Erythroblast (primary cell): ENCODE data around the gene TTC38.

ENCODE experiments used
- DNase-seq, 2 experiments: peaks; one replicate each; lab custom pipeline; 2025; lab: John Stamatoyannopoulos, UW
- GATA1 ChIP-seq: IDR thresholded peaks from 2 replicates; pipeline ENCODE4 v1.6.1; 2011; ENCODE audit warnings: low read depth, mild to moderate bottlenecking, control low read depth, low read length, moderate library complexity
- POLR2A ChIP-seq: IDR thresholded peaks from 2 replicates; pipeline ENCODE4 v1.6.1; 2011; ENCODE audit warnings: mild to moderate bottlenecking, low read length

Gene TTC38

GRCh38 chr22:46329616-46330015, 61.8 kb downstream of the TTC38 start:
- TF ChIP-seq GATA1 (no peak), POLR2A (no peak)
- no peak for DNase-seq

- TF ChIP-seq POLR2A (no peak), GATA1 (no peak)
- DNase-seq, result no peak
Observed at GRCh38 chr22:46330426-46330825, 62.6 kb downstream of the TTC38 start.

- TF ChIP-seq POLR2A (no peak), GATA1 (no peak)
- DNase-seq, result no peak
Observed at GRCh38 chr22:46331496-46331895, 63.7 kb downstream of the TTC38 start.

GRCh38 chr22:46335201-46336118, 67.7 kb downstream of the TTC38 start, which contains the start of gene TRMU:
TSS of gene TRMU (plus strand) at chr22:46335714. CDS start at chr22:46335765, 51 bp downstream.
- TF ChIP-seq POLR2A (peak; percentile 74), GATA1 (no peak)
- DNase-seq, result peak; percentile 91 to 92

- TF ChIP-seq POLR2A, result no peak
- no peak for TF ChIP-seq GATA1
- peak; percentile 56 to 60 for DNase-seq
Observed at GRCh38 chr22:46336119-46337078, 68.6 kb downstream of the TTC38 start.

- no peak for DNase-seq
- TF ChIP-seq GATA1, result no peak
- no peak for TF ChIP-seq POLR2A
Observed at GRCh38 chr22:46337870-46338269, 70.1 kb downstream of the TTC38 start.

GRCh38 chr22:46338636-46339035, 70.8 kb downstream of the TTC38 start:
- no peak for TF ChIP-seq GATA1
- TF ChIP-seq POLR2A, result no peak
- no peak for DNase-seq

- DNase-seq, result no peak
- no peak for TF ChIP-seq GATA1
- TF ChIP-seq POLR2A, result no peak
Observed at GRCh38 chr22:46339956-46340355, 72.1 kb downstream of the TTC38 start.

- TF ChIP-seq GATA1 (no peak), POLR2A (no peak)
- DNase-seq, result no peak
Observed at GRCh38 chr22:46340676-46341075, 72.9 kb downstream of the TTC38 start.
